Erythroblast (primary cell): ENCODE data around the gene AIP.

Source experiments
- DNase-seq, 2 experiments: peaks; one replicate each; lab custom pipeline; 2025; lab: John Stamatoyannopoulos, UW
- GATA1 ChIP-seq: IDR thresholded peaks from 2 replicates; pipeline ENCODE4 v1.6.1; 2011; ENCODE audit warnings: low read depth, mild to moderate bottlenecking, control low read depth, low read length, moderate library complexity
- POLR2A ChIP-seq: IDR thresholded peaks from 2 replicates; pipeline ENCODE4 v1.6.1; 2011; ENCODE audit warnings: mild to moderate bottlenecking, low read length

Gene AIP

GRCh38 chr11:67489885-67490726 lies 7.3 kb downstream of the AIP start:
- no peak for DNase-seq
- no peak for TF ChIP-seq GATA1
- no peak for TF ChIP-seq POLR2A

DNA sequence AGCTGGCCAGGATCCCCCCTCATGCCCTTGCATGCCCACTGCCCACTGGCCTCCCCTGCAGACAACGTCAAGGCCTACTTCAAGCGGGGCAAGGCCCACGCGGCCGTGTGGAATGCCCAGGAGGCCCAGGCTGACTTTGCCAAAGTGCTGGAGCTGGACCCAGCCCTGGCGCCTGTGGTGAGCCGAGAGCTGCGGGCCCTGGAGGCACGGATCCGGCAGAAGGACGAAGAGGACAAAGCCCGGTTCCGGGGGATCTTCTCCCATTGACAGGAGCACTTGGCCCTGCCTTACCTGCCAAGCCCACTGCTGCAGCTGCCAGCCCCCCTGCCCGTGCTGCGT lies 7.9 kb downstream of the AIP start:
- DNase-seq, result no peak
- TF ChIP-seq POLR2A, result no peak
- no peak for TF ChIP-seq GATA1

DNA sequence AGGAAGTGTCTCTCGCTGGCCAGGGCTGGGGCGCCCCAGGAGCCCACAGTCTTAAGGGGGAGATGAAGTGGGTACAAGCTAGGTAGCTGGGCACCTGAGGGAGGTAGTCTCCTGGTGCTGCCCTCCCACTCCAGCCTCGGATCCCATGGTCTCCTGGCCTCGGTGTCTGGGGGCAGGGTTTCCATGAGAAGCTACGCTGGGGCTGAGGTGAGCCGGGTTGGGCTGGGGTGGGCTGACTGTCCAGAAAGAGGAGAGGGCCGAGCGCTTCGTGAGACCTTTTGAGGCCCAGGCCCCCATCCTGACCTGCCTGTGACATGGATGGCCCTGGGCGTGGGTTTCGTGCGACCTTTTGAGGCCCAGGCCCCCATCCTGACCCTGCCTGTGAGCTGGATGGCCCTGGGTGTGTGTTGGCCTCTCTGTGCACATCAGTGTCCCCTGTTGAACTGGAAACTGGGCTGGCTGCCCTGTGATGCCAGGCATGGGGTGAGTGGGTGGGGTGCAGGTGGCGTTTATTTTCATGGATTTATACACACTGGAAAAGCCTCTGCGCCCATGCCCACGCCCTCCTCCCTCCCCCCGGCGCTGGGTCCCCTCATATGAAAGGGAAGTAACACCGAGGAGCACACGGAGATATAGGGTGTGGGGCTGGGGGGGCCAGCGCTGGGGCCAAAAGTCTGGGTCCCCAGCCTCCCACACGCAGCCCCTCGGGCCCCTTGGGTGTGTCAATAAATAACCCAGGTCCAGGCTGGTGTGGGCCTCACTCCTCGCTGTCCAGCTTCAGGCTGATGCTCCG lies 8.6 kb downstream of the AIP start:
- DNase-seq, result no peak
- TF ChIP-seq POLR2A (no peak), GATA1 (no peak)

DNA sequence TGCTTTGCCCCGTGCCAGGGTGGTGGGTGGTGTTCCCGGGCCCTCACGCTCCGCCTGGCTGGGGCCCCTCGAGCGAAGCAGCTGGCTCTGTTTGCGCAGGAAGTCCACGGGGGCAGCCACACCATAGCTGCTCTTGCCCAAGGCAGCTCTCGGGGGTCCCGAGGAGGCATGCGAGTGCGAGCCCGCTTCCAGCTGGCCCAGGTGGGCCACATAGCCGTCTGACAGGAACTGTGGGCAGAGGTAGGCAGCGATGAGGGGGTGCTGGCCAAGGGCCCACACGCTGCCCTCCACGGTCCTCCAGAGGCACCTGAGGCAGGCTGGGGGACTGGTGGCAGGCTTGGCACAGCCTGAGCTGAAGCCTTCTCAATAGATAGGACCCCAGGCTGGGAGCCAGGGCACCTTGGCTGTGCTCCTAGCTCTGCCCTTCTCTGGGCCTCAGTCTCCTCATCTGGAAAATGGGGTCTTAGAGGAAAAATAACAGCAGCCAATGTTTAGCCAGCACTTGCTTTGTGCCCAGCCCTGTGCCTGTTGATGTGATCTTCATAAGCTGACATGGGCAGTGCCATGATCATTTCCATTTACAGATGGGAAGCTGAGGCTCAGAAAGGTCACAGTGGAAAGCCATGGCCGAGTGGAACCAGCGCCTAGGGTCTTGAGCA lies 9.4 kb downstream of the AIP start:
- DNase-seq, result no peak
- TF ChIP-seq GATA1 (no peak), POLR2A (no peak)

- TF ChIP-seq POLR2A (no peak), GATA1 (no peak)
- DNase-seq, result no peak
These were observed 10.1 kb downstream of the AIP start for GRCh38 chr11:67492801-67493547.

DNA sequence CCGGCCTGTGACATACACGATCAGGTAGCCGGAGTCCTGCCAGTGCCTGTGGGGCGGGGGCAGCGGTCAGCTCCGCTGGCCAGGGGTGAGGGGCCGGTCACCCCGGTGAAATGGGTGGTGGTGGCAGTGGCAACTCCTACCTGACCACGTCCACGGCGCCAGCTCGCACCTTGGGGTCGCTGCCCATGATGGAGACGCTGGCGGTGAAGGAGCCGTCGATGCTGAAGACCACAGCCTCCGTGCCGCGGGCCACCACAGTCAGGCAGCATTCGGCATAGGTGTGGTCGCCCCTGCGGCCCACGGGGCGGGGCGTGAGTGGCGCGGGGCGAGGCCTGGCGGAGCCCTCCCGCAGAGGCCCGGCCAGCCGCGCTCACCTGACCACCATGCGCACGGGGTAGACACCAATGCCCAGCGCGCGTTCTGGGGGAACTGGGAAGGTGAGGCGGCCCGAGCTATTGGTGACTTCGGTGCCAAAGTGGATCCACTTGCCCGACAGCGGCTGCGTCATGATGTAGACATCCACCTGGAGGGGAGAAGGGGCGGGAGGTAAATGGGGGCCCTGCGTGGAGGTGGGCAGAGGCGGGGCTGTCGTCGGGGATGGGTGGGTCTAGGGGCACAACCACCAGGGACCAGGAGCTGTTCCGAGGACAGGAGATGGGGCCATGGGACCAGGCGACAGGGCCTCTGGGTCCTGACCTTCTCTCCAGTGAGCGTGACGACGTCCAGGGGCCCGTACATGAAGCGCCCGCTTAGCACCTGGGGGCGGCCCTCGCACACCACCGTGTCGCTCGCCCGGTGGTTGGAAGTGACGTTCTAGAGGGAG lies 10.9 kb downstream of the AIP start:
- TF ChIP-seq GATA1, result no peak
- TF ChIP-seq POLR2A, result no peak

DNA sequence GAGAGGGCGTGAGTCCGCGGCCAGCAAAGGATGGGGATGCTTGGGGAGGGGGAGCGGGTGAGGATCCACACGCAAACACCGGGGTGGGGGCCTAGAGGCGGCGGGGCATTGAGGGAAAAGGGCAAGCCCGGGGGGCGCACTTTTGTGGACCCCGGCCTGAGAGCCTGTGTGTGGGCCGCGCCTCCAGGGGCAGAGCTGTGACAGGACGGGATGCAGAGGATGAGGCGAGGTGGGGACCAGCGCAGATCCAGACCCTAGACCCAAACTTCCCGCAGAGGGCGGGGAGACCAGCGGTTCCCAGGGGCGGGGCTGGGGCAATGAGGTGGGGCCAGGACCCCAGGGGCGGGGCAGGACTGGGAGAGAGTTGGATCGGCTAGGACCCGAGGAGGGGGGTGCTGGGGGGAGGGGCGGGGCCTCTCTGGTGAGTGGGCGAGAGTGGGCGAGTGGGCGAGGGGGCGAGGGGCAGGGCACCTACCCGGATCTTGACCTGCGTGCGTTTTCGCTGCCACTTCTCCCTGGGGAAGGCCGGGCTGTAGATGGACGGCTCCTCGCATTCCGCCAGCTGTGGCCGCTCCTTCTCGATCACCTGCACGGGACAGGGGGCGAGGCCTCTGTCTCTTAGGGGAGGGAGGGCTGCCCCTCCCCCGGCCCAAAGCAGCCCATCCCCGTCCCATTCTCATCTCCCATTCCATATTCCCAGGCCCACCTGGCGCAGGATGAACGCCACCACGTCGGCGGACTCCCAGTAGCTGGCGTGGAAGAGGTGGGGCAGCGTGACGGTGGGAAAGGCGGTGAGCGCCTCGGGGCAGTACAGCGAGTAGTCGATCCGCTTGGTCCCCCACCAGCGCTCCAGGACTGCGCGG lies 11.8 kb downstream of the AIP start:
- TF ChIP-seq POLR2A, result no peak
- TF ChIP-seq GATA1, result no peak
- DNase-seq, result no peak

More for the DNA sequence above, 10.9 kb downstream of the AIP start:
- no peak for DNase-seq

- DNase-seq, result no peak
- TF ChIP-seq GATA1, result no peak
- no peak for TF ChIP-seq POLR2A
These were observed 12.6 kb downstream of the AIP start for GRCh38 chr11:67495234-67496005.

- no peak for DNase-seq
These were observed 13.3 kb downstream of the AIP start for GRCh38 chr11:67496113-67496512.

DNA sequence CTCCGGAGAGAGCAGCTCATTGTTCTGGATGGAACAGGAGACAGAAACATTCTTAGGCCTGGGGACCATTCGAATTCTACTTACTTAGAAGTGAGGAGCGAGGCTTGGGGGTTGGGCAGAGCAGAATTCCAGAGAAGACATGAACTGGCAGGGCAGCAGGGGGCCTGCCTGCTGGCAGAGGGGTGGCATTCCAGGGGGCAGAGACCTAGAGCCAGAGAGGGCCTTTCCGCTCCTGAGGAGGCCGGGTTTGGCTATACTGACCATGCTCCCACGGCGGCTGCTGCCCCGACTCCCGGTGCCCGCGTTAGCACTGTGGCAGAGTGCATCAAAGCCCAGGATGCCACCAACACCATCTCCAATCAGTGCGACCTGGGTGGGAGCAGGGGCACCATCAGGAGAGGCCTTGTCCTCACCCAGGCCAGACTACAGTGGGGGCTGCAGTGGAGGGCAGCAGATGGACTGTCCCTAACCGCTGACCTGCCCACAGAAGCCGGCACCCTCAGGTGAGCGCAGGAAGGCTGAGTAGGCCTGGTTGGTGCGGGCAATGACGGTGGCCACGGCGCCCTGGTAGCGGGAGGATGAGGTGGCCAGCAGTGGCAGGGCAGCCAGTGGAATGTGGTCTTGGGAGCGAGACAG lies 14.9 kb downstream of the AIP start:
- no peak for DNase-seq
- TF ChIP-seq GATA1, result no peak
- TF ChIP-seq POLR2A, result no peak

More at GRCh38 chr11:67496113-67496512, 13.3 kb downstream of the AIP start:
- TF ChIP-seq POLR2A, result no peak
- no peak for TF ChIP-seq GATA1
